ENCODE results near the gene ZNF408. TPM values are rescaled to one million over a fixed set of nuclear protein-coding genes. Genes with fewer than 3 reads are reported as not detected.

ZNF408 gene
- total and polyA plus RNA-seq, 2 of the 13 experiments (the other 11 are each of a cell fraction or from before 2014, with no cell fraction given) = 11.2 to 12.5 TPM

- TF ChIP-seq ZNF142 (CRISPR knock-in tag; IDR thresholded peaks at IDR 0.05) = 0 out of 2 replicates have a peak, but pooled peaks have one; percentile 36
- TF ChIP-seq ZBTB25 (CRISPR knock-in tag; IDR thresholded peaks at IDR 0.05) = no peak
- 0 out of 2 replicates have a peak, but pooled peaks have one; percentile 27 for TF ChIP-seq ZNF256 (CRISPR knock-in tag; conservative IDR thresholded peaks at IDR 0.05)
- TF ChIP-seq ZNF564 (CRISPR knock-in tag; IDR thresholded peaks at IDR 0.05) = no peak
- peak; percentile 37; the same call in 1 of the 2 replicates for TF ChIP-seq ZNF574 (CRISPR knock-in tag; IDR thresholded peaks at IDR 0.05)
- no peak for TF ChIP-seq PRDM4 (CRISPR knock-in tag; IDR thresholded peaks at IDR 0.05; ENCODE audit: borderline replicate concordance)
These were observed 41.0 kb downstream of the ZNF408 start (continued) for GRCh38 chr11:46741600-46742484.
